GM12801 (cell line): ENCODE measurements around the gene METTL21A.

ENCODE experiments used
- CTCF ChIP-seq: IDR thresholded peaks from one replicate; pipeline ENCODE4 v1.5.1; 2011; ENCODE audit warnings: control low read depth; ENCODE audit not compliant: insufficient read length; ENCODE audit errors: extremely low read depth

Gene METTL21A

GRCh38 chr2:207617011-207617671 lies 8.1 kb downstream of the METTL21A start:
- no peak for TF ChIP-seq CTCF

GRCh38 chr2:207616185-207616584 lies 9.0 kb downstream of the METTL21A start:
- TF ChIP-seq CTCF, result no peak

GRCh38 chr2:207614824-207615223 lies 10.4 kb downstream of the METTL21A start:
- TF ChIP-seq CTCF, result no peak

GRCh38 chr2:207612714-207613113 lies 12.5 kb downstream of the METTL21A start:
- no peak for TF ChIP-seq CTCF

GRCh38 chr2:207606829-207607228 lies 18.4 kb downstream of the METTL21A start:
- TF ChIP-seq CTCF, result no peak

GRCh38 chr2:207606399-207606798 lies 18.8 kb downstream of the METTL21A start:
- no peak for TF ChIP-seq CTCF

GRCh38 chr2:207603486-207603885 lies 21.7 kb downstream of the METTL21A start:
- no peak for TF ChIP-seq CTCF
